Astrocyte (in vitro differentiated cells and primary cell): ENCODE measurements around the gene ZFP36L2.

Source experiments
- CTCF ChIP-seq: IDR thresholded peaks from 2 replicates; pipeline ENCODE4 v1.5.1; 2011; ENCODE audit warnings: low read depth, mild to moderate bottlenecking, inconsistent platforms, low read length, moderate library complexity; ENCODE audit not compliant: insufficient read depth
- EZH2 ChIP-seq: IDR thresholded peaks from 2 replicates; pipeline ENCODE4 v1.6.1; 2012; ENCODE audit warnings: mild to moderate bottlenecking, low read length, inconsistent platforms; ENCODE audit not compliant: insufficient read depth

- no peak for TF ChIP-seq CTCF
- TF ChIP-seq EZH2 = no peak
These were observed 32.2 kb upstream of the ZFP36L2 start for GRCh38 chr2:43258547-43259156.
